PC-3 (cell line): ENCODE data around the gene TBX10.

Experiments used
- CTCF ChIP-seq: fragments of 300-600 bp; sonication (generic); conservative IDR thresholded peaks from 2 replicates; pipeline ENCODE4 v1.5.1; 2017; ENCODE audit warnings: antibody characterized with exemption, low read depth, mild to moderate bottlenecking, low read length
- EZH2 ChIP-seq: fragments of 300-600 bp; sonication (generic); IDR thresholded peaks from one replicate; pipeline ENCODE4 v1.6.1; 2017; ENCODE audit warnings: antibody characterized with exemption, mild to moderate bottlenecking, low read length; ENCODE audit not compliant: unreplicated experiment

- TF ChIP-seq CTCF = no peak
- TF ChIP-seq EZH2 = no peak
These were observed 49.6 kb upstream of the TBX10 start for GRCh38 chr11:67689178-67689577.
